Stomach (tissue), 9 donors: ENCODE data around the gene EIF4E. TPM values are rescaled to one million over a fixed set of nuclear protein-coding genes. Genes with fewer than 3 reads are reported as not detected.

Experiments used
- DNase-seq, 2 donors: peaks; one replicate each; pipeline versions ENCODE4 v3.0.0 to v3.0.0-alpha.2; 2013 to 2019
- H3K27ac ChIP-seq, 5 donors: fragments of 200-600 bp in 4 of 5; sonication (generic) in 4 of 5; one replicate each; pipeline ENCODE4 v1.5.1; 2013 to 2019; ENCODE audit warnings: mild to moderate bottlenecking in 1 of 5, moderate library complexity in 1 of 5
- H3K27me3 ChIP-seq, 3 donors: fragments of 200-600 bp; sonication (generic); one replicate each; pipeline ENCODE4 v1.5.1; 2017 to 2019; ENCODE audit warnings: mixed run types in 1 of 3
- H3K36me3 ChIP-seq, 4 donors: fragments of 200-600 bp; sonication (generic); 1 replicate in 3 of 4; 2 replicates in 1 of 4; pipeline ENCODE4 v1.5.1; 2016 to 2019
- H3K4me1 ChIP-seq, 4 donors: fragments of 200-600 bp; sonication (generic); one replicate each; pipeline ENCODE4 v1.5.1; 2016 to 2019
- H3K4me3 ChIP-seq, 4 donors: fragments of 200-600 bp; sonication (generic) in 3 of 4; one replicate each; pipeline ENCODE4 v1.5.1; 2016 to 2019; ENCODE audit warnings: mild to moderate bottlenecking in 1 of 4
- H3K9me3 ChIP-seq, 4 donors: fragments of 200-600 bp; sonication (generic); one replicate each; pipeline ENCODE4 v1.5.1; 2016 to 2019
- EP300 ChIP-seq: sonication (generic); formaldehyde crosslinking; IDR thresholded peaks from one replicate; pipeline ENCODE4 v1.6.1; 2017; ENCODE audit warnings: antibody characterized with exemption
- POLR2A ChIP-seq, 4 donors: fragments of 450-650 bp; IDR thresholded peaks; one replicate each; pipeline ENCODE4 v1.6.1; 2016; ENCODE audit warnings: antibody characterized with exemption in 4 of 4, control low read depth in 2 of 4, mild to moderate bottlenecking in 1 of 4, moderate library complexity in 1 of 4
- POLR2AphosphoS5 ChIP-seq, 3 donors: sonication (generic); formaldehyde crosslinking; IDR thresholded peaks; one replicate each; pipeline ENCODE4 v1.6.1; 2016; ENCODE audit warnings: antibody characterized with exemption in 3 of 3
- WGBS, 5 donors: extraction: QIAGEN DNeasy Blood & Tissue Kit in 3 of 5; methylation state at CpG; one replicate each; pipeline versions ENCODE4 v1.1.5 to v1.1.7; 2013 to 2018; 5-methylcytosine and 5-hydroxymethylcytosine counted together
- intact Hi-C: fragments of 100-400 bp; cut with DNase I; formaldehyde crosslinking; loops from one replicate; pipeline ENCODE4 v1.15.1; 2023; ENCODE audit warnings: low total_unique reads
- polyA plus RNA-seq, 3 donors: library from polyadenylated mRNA; stranded (reverse); fragments of 200-250 nt; gene quantifications; one replicate each; pipeline ENCODE4 v1.2.3, GENCODE V29; 2013
- total RNA-seq, 5 donors: library from RNA; depleted of rRNA; stranded (reverse); fragments of >200 nt; gene quantifications; one replicate each; pipeline versions ENCODE4 v1.1.0 to v1.2.3, GENCODE V29; 2014 to 2016
- TF ChIP-seq, protein P1 (sequence below), 7 experiments: fragments of 450-650 bp in 4 of 7; fragments of 200-600 bp in 3 of 7; sonication (generic) in 3 of 7; IDR thresholded peaks; one replicate each; pipeline ENCODE4 v1.5.1; 2016 to 2019; ENCODE audit warnings: antibody characterized with exemption in 7 of 7, control low read depth in 2 of 7, mild to moderate bottlenecking in 1 of 7
- donor health status: healthy with polysubstance abuse.
- donor health status: Bipolar disorder and iron deficiency.
- donor health status: healthy.

EIF4E gene
- total and polyA plus RNA-seq, 8 donors = 7.0 to 148 (median 53.5) TPM

GRCh38 chr4:98861100-98861884 lies 67.6 kb downstream of the EIF4E start:
- DNase-seq = peak in 1 of 2 donors; percentile 19
- no peaks in the 10 kb centered on the region for H3K36me3 ChIP-seq
- no peak overlapping the region for H3K27ac ChIP-seq
- intact Hi-C loops = no loop called here
- no peak overlapping the region for H3K4me3 ChIP-seq
- WGBS, 5 donors = 46 to 61% (median 50%) methylated on average over 3 of the region's 3 CpGs
- no peaks in the 10 kb centered on the region for H3K9me3 ChIP-seq
- no peaks in the 10 kb centered on the region for H3K4me1 ChIP-seq
- no peak for TF ChIP-seq EP300
- TF ChIP-seq, protein P1, sequence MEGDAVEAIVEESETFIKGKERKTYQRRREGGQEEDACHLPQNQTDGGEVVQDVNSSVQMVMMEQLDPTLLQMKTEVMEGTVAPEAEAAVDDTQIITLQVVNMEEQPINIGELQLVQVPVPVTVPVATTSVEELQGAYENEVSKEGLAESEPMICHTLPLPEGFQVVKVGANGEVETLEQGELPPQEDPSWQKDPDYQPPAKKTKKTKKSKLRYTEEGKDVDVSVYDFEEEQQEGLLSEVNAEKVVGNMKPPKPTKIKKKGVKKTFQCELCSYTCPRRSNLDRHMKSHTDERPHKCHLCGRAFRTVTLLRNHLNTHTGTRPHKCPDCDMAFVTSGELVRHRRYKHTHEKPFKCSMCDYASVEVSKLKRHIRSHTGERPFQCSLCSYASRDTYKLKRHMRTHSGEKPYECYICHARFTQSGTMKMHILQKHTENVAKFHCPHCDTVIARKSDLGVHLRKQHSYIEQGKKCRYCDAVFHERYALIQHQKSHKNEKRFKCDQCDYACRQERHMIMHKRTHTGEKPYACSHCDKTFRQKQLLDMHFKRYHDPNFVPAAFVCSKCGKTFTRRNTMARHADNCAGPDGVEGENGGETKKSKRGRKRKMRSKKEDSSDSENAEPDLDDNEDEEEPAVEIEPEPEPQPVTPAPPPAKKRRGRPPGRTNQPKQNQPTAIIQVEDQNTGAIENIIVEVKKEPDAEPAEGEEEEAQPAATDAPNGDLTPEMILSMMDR (IDR thresholded peaks at IDR 0.05) = no peak
- TF ChIP-seq POLR2AphosphoS5 (IDR thresholded peaks at IDR 0.05) = no peak
- no peak for TF ChIP-seq POLR2A (IDR thresholded peaks at IDR 0.05)
- H3K27me3 ChIP-seq = no peaks in the 10 kb centered on the region

GRCh38 chr4:98851806-98852205 lies 77.1 kb downstream of the EIF4E start:
- intact Hi-C loops = no loop called here
- Histone ChIP-seq H3K9me3 (no peaks in the 10 kb centered on the region), H3K27ac (no peak overlapping the region), H3K4me3 (no peak overlapping the region), H3K36me3 (no peaks in the 10 kb centered on the region), H3K27me3 (peaks cover 0 to 5% (median 0%) of the 10 kb centered on the region in 3 donors), H3K4me1 (no peaks in the 10 kb centered on the region)
- DNase-seq = no peak
- WGBS, 5 donors = 71 to 81% (median 77%) methylated on average over 3 of the region's 3 CpGs
- TF ChIP-seq POLR2A (IDR thresholded peaks at IDR 0.05) = no peak
- TF ChIP-seq, protein P1 (IDR thresholded peaks at IDR 0.05) = no peak
- TF ChIP-seq EP300 = no peak
- no peak for TF ChIP-seq POLR2AphosphoS5 (IDR thresholded peaks at IDR 0.05)

GRCh38 chr4:98850937-98851336 lies 78.0 kb downstream of the EIF4E start:
- H3K4me1 ChIP-seq = no peaks in the 10 kb centered on the region
- TF ChIP-seq, protein P1 (IDR thresholded peaks at IDR 0.05) = no peak
- no peak for TF ChIP-seq POLR2AphosphoS5 (IDR thresholded peaks at IDR 0.05)
- TF ChIP-seq EP300 = no peak
- TF ChIP-seq POLR2A (IDR thresholded peaks at IDR 0.05) = no peak
- peaks cover 0 to 5% (median 0%) of the 10 kb centered on the region in 3 donors for H3K27me3 ChIP-seq
- H3K27ac ChIP-seq = no peak overlapping the region
- H3K4me3 ChIP-seq = no peak overlapping the region
- no peaks in the 10 kb centered on the region for H3K36me3 ChIP-seq
- intact Hi-C loops = no loop called here
- H3K9me3 ChIP-seq = peaks cover 0 to 4% (median under 1%) of the 10 kb centered on the region in 4 donors
- DNase-seq = no peak

DNA sequence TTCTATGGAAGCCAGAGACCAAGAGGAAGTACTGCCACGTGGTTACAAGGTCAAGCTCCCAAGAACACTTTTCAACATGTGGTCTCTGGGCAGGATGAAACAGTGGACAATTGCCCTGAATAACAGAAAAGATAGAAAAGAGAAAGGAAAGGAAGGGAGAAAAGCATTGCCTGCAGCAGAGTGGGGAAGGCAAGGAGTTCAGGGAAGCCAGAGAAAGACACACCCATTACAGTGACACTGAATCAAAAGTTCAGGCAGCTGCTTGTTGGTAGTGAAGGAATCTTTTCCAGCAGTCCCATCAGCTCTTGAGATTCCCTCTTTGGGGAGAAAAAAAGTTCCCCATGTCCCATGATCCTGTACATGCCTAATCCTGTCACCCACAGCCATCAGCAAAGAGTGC lies 80.5 kb downstream of the EIF4E start:
- no peaks in the 10 kb centered on the region for H3K27me3 ChIP-seq
- no peaks in the 10 kb centered on the region for H3K36me3 ChIP-seq
- H3K9me3 ChIP-seq = peaks cover 0 to 10% (median 6%) of the 10 kb centered on the region in 4 donors
- H3K27ac ChIP-seq = no peak overlapping the region
- 71 to 84% (median 74%) methylated on average over 1 of the region's 1 CpG for WGBS, 5 donors
- no peaks in the 10 kb centered on the region for H3K4me1 ChIP-seq
- TF ChIP-seq POLR2AphosphoS5 (IDR thresholded peaks at IDR 0.05) (no peak), POLR2A (IDR thresholded peaks at IDR 0.05) (no peak), EP300 (no peak)
- TF ChIP-seq, protein P1 (IDR thresholded peaks at IDR 0.05) = no peak
- intact Hi-C loops = no loop called here
- H3K4me3 ChIP-seq = no peak overlapping the region
- no peak for DNase-seq
